Neuronal stem cell (in vitro differentiated cells): ENCODE measurements around the gene CSRP1.

ENCODE experiments used
- DNase-seq: peaks from one replicate; pipeline ENCODE4 v3.0.0-alpha.2; 2013; ENCODE audit warnings: low spot score
- H2AFZ ChIP-seq: one replicate; pipeline ENCODE4 v1.6.1; 2013; ENCODE audit warnings: mild to moderate bottlenecking, low read length, inconsistent platforms
- H2AK5ac ChIP-seq: 2 replicates; pipeline ENCODE4 v1.6.1; 2013; ENCODE audit warnings: low read depth, mild to moderate bottlenecking, inconsistent platforms, low read length, moderate library complexity, mixed read lengths
- H2BK120ac ChIP-seq: 2 replicates; pipeline ENCODE4 v1.6.1; 2013; ENCODE audit warnings: low read depth, mild to moderate bottlenecking, inconsistent platforms, low read length, moderate library complexity, mixed read lengths
- H2BK12ac ChIP-seq: one replicate; pipeline ENCODE4 v1.6.1; 2013; ENCODE audit warnings: low read length, inconsistent platforms
- H2BK15ac ChIP-seq: 2 replicates; pipeline ENCODE4 v1.6.1; 2013; ENCODE audit warnings: mild to moderate bottlenecking, low read length, inconsistent platforms, mixed read lengths
- H2BK5ac ChIP-seq: one replicate; pipeline ENCODE4 v1.6.1; 2013; ENCODE audit warnings: inconsistent platforms, mild to moderate bottlenecking, low read length, moderate library complexity
- H3K14ac ChIP-seq: one replicate; pipeline ENCODE4 v1.6.1; 2013; ENCODE audit warnings: low read length, inconsistent platforms
- H3K18ac ChIP-seq: 2 replicates; pipeline ENCODE4 v1.6.1; 2013; ENCODE audit warnings: low read length, inconsistent platforms
- H3K23ac ChIP-seq: 2 replicates; pipeline ENCODE4 v1.6.1; 2013; ENCODE audit warnings: low read depth, mild to moderate bottlenecking, mixed read lengths, low read length, inconsistent platforms; ENCODE audit not compliant: poor library complexity
- H3K27ac ChIP-seq: replicated peaks from 3 replicates; pipeline ENCODE4 v1.5.1; 2013; ENCODE audit warnings: low read length, inconsistent platforms
- H3K27me3 ChIP-seq, 3 experiments: 2 replicates each; pipeline ENCODE4 v1.6.1; 2013; ENCODE audit warnings: low read length in 3 of 3, mild to moderate bottlenecking in 2 of 3, inconsistent platforms in 1 of 3, low read depth in 1 of 3, mixed read lengths in 1 of 3, moderate library complexity in 1 of 3; ENCODE audit not compliant: control insufficient read depth in 3 of 3, insufficient read depth in 3 of 3
- H3K36me3 ChIP-seq, 2 donors: replicated peaks in 1 of 2; 2 replicates each; pipeline ENCODE4 v1.6.1; 2013; ENCODE audit warnings: low read length in 2 of 2; ENCODE audit not compliant: control insufficient read depth in 2 of 2, insufficient read depth in 2 of 2
- H3K4ac ChIP-seq: 2 replicates; pipeline ENCODE4 v1.6.1; 2013; ENCODE audit warnings: inconsistent platforms, mild to moderate bottlenecking, low read length, moderate library complexity
- H3K4me1 ChIP-seq, 2 donors: 1 replicate in 1 of 2; 2 replicates in 1 of 2; pipeline ENCODE4 v1.6.1; 2013; ENCODE audit warnings: low read length in 2 of 2, low read depth in 1 of 2; ENCODE audit not compliant: control insufficient read depth in 2 of 2, insufficient read depth in 1 of 2
- H3K4me2 ChIP-seq: one replicate; pipeline ENCODE4 v1.6.1; 2013; ENCODE audit warnings: mild to moderate bottlenecking, low read length, inconsistent platforms; ENCODE audit not compliant: insufficient read depth, poor library complexity, severe bottlenecking
- H3K4me3 ChIP-seq, 2 donors: 2 replicates each; pipeline ENCODE4 v1.5.1; 2013; ENCODE audit warnings: low read length in 2 of 2, mild to moderate bottlenecking in 2 of 2, inconsistent platforms in 1 of 2, moderate library complexity in 1 of 2
- H3K79me1 ChIP-seq: one replicate; pipeline ENCODE4 v1.6.1; 2013; ENCODE audit warnings: low read depth, mild to moderate bottlenecking, inconsistent platforms, low read length, moderate library complexity
- H3K9ac ChIP-seq: one replicate; pipeline ENCODE4 v1.6.1; 2013; ENCODE audit warnings: mild to moderate bottlenecking, low read depth, low read length, inconsistent platforms; ENCODE audit not compliant: poor library complexity
- H3K9me3 ChIP-seq, 2 donors: replicated peaks in 1 of 2; 2 replicates each; pipeline versions ENCODE3 to v1.6.1; 2013; ENCODE audit warnings: low read length in 2 of 2, mild to moderate bottlenecking in 2 of 2, inconsistent platforms in 1 of 2, low read depth in 1 of 2, mixed read lengths in 1 of 2, moderate library complexity in 1 of 2; ENCODE audit not compliant: control insufficient read depth in 2 of 2, insufficient read depth in 1 of 2
- H4K8ac ChIP-seq: one replicate; pipeline ENCODE4 v1.6.1; 2013; ENCODE audit warnings: low read depth, mild to moderate bottlenecking, inconsistent platforms, low read length, moderate library complexity
- H4K91ac ChIP-seq: one replicate; pipeline ENCODE4 v1.6.1; 2013; ENCODE audit warnings: low read length, low read depth, mild to moderate bottlenecking, inconsistent platforms; ENCODE audit not compliant: poor library complexity
- WGBS, 2 donors: extraction: QIAGEN DNeasy Blood & Tissue Kit; methylation state at CpG; one replicate each; pipeline ENCODE4 v1.1.7; 2013; ENCODE audit warnings: missing lambda C conversion rate in 2 of 2, mixed read lengths in 1 of 2; ENCODE audit not compliant: insufficient read length in 2 of 2, insufficient replicate concordance in 1 of 2; ENCODE audit errors: extremely low coverage in 2 of 2; 5-methylcytosine and 5-hydroxymethylcytosine counted together

Gene CSRP1

DNA sequence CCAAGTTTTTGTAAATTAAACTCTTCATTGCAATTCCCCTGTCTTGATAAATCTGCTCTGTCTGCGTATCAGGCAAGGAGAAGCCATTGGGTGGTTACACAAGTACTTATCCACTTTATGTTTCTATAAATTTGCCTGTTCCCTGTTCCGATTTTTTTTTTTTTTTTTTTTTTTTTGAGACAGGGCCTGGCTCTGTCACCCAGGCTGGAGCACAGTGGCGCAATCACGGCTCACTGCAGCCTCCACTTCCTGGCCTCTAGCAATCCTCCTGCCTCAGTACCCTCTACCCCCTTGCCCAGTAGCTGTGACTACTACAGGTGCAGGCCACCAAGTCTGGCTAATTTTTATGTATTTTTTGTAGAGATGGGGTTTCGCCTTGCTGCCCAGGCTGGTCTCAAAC, 11.1 kb upstream of the CSRP1 start:
- Histone ChIP-seq H3K23ac (no peak overlapping the region), H2BK5ac (no peak overlapping the region)

DNA sequence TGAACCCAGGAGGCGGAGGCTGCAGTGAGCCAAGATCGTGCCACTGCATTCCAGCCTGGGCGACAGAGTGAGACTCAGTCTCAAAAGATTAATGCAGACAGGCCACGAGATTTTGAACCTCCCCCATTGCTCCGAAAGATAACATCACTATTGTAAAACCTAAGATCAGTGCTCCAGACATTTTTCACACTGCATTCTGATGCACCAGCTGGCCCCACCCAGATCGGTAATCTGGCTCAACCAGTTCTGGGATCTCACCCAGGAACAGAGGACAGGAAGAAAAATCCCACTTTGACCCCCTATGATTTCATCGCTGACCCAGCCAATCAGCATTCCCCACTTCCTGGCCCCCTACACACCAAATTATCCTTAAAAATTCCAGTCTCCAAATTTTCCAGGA, 10.7 kb upstream of the CSRP1 start:
- H2BK15ac ChIP-seq, result no peak overlapping the region
- H3K4me2 ChIP-seq, result no peak overlapping the region
- H4K91ac ChIP-seq, result no peak overlapping the region
- H3K9ac ChIP-seq, result no peak overlapping the region
- no peak overlapping the region for H3K18ac ChIP-seq
- no CpG with 5 or more reads among the region's 7 CpGs for WGBS, 2 donors
- DNase-seq, result no peak
- no peak overlapping the region for H2AK5ac ChIP-seq
- H4K8ac ChIP-seq, result no peak overlapping the region
- H3K27ac ChIP-seq, result no peak overlapping the region
- no peak overlapping the region for H3K4ac ChIP-seq
- no peak overlapping the region for H2AFZ ChIP-seq
- H3K27me3 ChIP-seq, result peaks cover 0 to 19% (median 0%) of the 10 kb centered on the region in 3 experiments
- H2BK120ac ChIP-seq, result no peak overlapping the region
- no peaks in the 10 kb centered on the region for H3K36me3 ChIP-seq
- no peak overlapping the region for H3K14ac ChIP-seq
- no peak overlapping the region for H2BK5ac ChIP-seq
- no peaks in the 10 kb centered on the region for H3K9me3 ChIP-seq
- H2BK12ac ChIP-seq, result no peak overlapping the region
- peaks cover 0 to 2% of the 10 kb centered on the region in 2 donors for H3K4me1 ChIP-seq
- H3K79me1 ChIP-seq, result no peaks in the 10 kb centered on the region
- H3K4me3 ChIP-seq, result no peak overlapping the region
- H3K23ac ChIP-seq, result no peak overlapping the region

More for the DNA sequence above, 11.1 kb upstream of the CSRP1 start:
- Histone ChIP-seq H3K36me3 (no peaks in the 10 kb centered on the region), H2AK5ac (no peak overlapping the region), H4K91ac (no peak overlapping the region), H3K27ac (no peak overlapping the region), H3K27me3 (peaks cover 0 to 19% (median 0%) of the 10 kb centered on the region in 3 experiments), H3K4me3 (no peak overlapping the region), H3K4me2 (no peak overlapping the region), H3K79me1 (no peaks in the 10 kb centered on the region), H2AFZ (no peak overlapping the region), H3K9me3 (no peaks in the 10 kb centered on the region), H3K9ac (no peak overlapping the region), H4K8ac (peak overlapping the region; percentile 43), H2BK12ac (no peak overlapping the region), H3K14ac (no peak overlapping the region), H3K4ac (no peak overlapping the region), H3K18ac (peak overlapping the region; percentile 27), H2BK15ac (no peak overlapping the region), H3K4me1 (no peaks in the 10 kb centered on the region), H2BK120ac (no peak overlapping the region)
- DNase-seq, result no peak
- WGBS, 2 donors, result no CpG with 5 or more reads among the region's 5 CpGs

DNA sequence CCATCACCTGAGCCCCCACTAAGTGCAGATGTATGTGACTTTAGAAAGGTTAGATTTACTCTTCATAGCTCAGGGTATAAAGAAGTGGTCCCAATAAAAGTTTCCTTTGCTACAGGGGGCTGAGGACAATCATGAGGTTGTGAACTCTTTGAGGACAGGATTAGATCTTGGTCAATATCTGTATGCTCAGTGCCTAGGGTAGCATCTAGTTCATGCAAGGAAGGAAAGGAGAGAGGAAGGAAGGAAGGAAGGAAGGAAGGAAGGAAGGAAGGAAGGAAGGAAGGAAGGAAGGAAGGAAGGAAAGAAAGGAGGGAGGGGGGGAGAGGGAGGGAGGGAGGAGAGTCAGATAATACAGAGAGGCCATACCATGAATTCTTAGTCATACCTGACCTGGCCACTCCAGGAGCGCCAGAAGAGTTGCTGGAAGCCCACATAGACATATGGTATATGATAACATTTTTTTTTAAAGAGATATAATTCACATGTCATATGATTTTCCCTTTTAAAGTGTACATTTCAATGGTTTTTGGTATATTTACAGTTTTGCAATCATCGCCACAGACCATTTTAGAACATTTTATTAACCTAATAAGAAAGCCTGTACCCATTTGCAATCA, 9.7 kb upstream of the CSRP1 start:
- Histone ChIP-seq H3K27ac (no peak overlapping the region), H3K9me3 (no peaks in the 10 kb centered on the region), H3K18ac (no peak overlapping the region), H4K8ac (no peak overlapping the region), H2AK5ac (no peak overlapping the region), H3K4ac (no peak overlapping the region), H3K79me1 (no peaks in the 10 kb centered on the region), H2BK120ac (no peak overlapping the region), H3K4me3 (no peak overlapping the region), H2BK12ac (no peak overlapping the region), H3K36me3 (no peaks in the 10 kb centered on the region), H3K27me3 (peaks cover 0 to 19% (median 0%) of the 10 kb centered on the region in 3 experiments), H2AFZ (no peak overlapping the region), H3K4me1 (peaks cover 3 to 11% of the 10 kb centered on the region in 2 donors), H2BK5ac (no peak overlapping the region), H3K23ac (no peak overlapping the region), H3K9ac (no peak overlapping the region), H3K14ac (no peak overlapping the region), H4K91ac (no peak overlapping the region), H3K4me2 (peak overlapping the region; percentile 3), H2BK15ac (no peak overlapping the region)
- no CpG with 5 or more reads among the region's 2 CpGs for WGBS, 2 donors
- no peak for DNase-seq

DNA sequence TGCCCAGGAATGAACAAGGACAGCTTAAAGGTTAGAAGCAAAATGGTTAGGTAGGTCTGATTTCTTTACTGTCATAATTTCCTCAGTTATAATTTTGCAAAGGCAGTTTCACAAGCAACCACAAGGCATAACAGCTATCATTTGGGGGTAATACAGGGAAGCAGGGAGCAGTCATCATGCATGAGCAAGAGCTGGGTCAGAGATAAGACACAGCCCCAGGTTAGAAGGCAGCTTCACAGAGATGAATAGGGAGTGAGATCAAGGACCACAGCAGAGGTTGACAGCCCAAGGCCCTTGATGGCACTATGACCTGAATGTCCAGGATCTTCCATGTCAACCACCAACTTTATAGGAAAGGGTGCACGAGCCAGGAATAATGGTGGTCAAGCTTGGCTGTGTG, 9.0 kb upstream of the CSRP1 start:
- H4K8ac ChIP-seq, result no peak overlapping the region
- no peak overlapping the region for H2BK120ac ChIP-seq
- no CpG with 5 or more reads among the region's 1 CpG for WGBS, 2 donors
- no peak overlapping the region for H3K4me3 ChIP-seq
- no peak overlapping the region for H2BK12ac ChIP-seq
- H3K18ac ChIP-seq, result no peak overlapping the region
- no peaks in the 10 kb centered on the region for H3K9me3 ChIP-seq
- H2BK15ac ChIP-seq, result no peak overlapping the region
- no peak overlapping the region for H3K14ac ChIP-seq
- no peak overlapping the region for H3K4ac ChIP-seq
- H3K79me1 ChIP-seq, result no peaks in the 10 kb centered on the region
- no peak overlapping the region for H3K27ac ChIP-seq
- no peaks in the 10 kb centered on the region for H3K36me3 ChIP-seq
- H3K27me3 ChIP-seq, result peaks cover 0 to 19% (median 0%) of the 10 kb centered on the region in 3 experiments
- no peak overlapping the region for H4K91ac ChIP-seq
- H3K23ac ChIP-seq, result no peak overlapping the region
- no peak overlapping the region for H2AK5ac ChIP-seq
- H3K4me2 ChIP-seq, result no peak overlapping the region
- DNase-seq, result no peak
- peaks cover 3 to 13% of the 10 kb centered on the region in 2 donors for H3K4me1 ChIP-seq
- no peak overlapping the region for H3K9ac ChIP-seq
- no peak overlapping the region for H2AFZ ChIP-seq
- H2BK5ac ChIP-seq, result no peak overlapping the region
